GM19395 (cell line): ENCODE measurements around the gene CREB3L1.

ENCODE experiments used
- ATAC-seq: cut with Tn5 transposase; IDR thresholded peaks from one replicate; pipeline ENCODE4 v1.9.1; 2021; ENCODE audit warnings: mild to moderate bottlenecking, moderate library complexity; ENCODE audit not compliant: unreplicated experiment

The CREB3L1 gene

DNA sequence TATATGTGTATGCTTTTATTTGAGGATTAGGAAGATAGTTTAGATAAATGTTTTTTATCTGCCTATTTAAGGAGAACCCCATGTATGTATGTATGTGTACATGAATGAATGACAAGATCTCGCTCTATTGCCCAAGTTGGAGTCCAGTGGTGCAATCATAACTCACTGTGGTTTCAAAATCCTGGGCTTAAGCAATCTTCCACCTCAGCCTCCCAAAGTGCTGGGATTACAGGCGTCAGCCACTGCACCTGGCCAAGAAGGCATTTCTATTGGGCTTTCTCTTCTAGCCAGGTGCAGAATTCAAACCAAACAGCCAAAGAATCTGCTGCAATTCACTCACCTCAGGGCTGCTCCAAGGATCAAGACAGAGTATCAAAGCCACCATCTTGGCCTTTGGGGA lies 44.3 kb downstream of the CREB3L1 start:
- no peak for ATAC-seq

DNA sequence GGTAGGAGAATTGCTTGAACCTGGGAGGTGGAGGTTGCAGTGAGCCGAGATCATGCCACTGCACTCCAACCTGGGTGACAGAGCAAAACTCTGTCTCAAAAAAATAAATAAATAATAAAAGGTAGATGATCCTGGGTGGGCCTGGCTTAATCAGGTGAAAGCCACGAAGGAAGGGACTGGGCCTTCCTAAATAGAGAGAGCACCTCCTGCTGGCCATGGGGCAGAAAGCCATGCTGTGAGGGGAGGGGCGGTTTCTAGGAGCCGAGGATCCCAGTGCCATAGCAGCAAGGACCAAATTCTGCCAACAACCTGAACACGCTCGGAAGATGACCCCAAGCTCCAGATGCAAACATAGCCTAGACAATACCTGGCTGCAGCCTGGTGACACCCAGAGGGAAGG lies 45.3 kb downstream of the CREB3L1 start:
- no peak for ATAC-seq

DNA sequence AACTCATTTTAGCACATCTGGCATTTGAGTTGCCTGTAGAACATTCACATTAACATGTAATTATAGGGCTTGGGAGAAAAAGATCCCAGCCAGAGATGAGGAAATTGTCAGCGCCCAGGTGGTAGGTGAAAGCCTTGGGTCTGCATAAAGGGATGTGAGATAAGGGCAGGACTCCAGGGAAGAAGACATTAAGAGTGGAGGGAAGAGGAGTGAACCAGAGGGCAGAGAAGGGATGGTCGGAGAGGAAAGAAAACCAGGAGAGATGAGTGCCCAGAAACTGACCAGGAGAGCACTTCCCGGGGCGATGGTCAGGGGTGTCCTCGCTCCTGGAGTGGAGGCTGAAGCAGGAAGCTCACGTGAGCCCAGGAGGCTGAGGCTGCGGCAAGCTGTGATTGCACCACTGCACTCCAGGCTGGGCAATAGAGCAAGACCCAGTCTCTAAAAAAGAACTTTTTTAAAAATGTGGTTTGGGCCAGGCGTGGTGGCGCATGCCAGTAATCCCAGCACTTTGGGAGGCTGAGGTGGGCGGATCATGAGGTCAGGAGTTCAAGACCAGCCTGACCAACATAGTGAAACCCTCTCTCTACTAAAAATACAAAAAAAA lies 49.5 kb downstream of the CREB3L1 start:
- no peak for ATAC-seq

DNA sequence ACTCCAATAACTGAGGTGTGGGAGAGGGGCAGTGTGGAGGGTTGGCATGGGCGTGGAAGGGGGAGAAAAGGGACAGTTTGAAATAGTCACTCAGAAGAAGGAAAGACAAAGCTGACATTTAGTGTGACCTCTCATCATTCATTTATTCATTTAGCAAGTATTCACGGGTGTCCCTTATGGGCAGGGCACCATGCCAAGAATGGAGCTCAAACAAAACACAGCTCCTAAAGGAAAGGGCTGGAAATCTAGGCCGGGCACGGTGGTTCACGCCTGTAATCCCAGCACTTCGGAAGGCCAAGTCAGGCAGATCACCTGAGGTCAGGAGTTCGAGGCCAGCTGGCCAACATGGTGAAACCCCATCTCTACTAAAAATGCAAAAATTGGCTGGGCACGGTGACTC lies 50.4 kb downstream of the CREB3L1 start:
- no peak for ATAC-seq

DNA sequence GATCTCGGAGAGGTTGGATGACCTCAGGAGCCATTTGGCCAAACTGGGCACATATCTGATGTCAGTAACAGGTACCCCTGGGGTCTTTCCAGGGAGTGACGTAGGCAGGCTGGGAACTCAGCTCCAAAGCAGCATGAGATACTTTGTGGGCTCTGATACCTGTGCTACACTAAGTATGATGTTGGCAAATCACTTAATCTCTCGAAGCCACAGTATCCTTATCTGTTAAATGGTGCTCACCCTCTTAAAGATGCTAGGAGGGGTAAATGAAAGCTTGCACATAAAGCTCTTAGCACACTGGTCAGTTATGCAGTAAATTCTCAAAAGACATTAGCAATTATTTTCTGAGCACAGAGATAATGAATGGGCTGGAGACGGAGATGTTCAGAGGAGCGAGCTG lies 52.7 kb downstream of the CREB3L1 start:
- no peak for ATAC-seq

DNA sequence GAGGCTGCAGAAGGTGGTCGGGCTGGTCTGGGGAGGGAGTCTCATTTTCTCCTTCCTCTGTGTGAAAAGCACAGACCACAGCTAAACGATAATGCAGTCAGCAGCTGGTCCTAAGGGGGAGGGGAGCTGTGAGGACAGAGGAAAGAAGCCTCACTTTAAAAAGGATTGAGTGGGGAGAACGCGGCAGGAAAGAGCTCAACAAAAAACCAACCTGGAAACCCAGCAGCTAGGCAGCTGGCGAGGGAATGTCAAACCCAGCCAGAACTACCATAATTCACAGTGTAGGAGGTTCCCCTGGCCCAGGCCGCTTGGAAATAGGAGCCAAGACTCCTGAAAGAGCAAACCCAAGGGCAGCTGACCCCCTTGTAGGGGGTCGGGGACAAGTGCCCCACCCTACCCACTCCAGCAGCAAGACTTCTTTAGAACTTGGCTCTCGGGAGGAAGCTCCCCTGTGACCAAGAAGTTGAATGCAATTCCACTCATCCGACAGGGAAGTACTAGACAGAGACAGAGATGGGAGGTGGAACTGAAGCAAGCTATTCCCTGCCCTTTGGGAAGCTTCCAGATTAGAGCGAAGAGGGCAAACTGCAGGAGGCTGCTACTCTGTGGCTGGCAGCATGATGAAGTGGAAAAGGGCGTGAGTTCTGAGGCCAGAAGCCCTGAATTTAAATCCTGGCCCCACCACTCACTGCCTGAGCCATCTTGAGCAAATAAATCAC lies 53.3 kb downstream of the CREB3L1 start:
- ATAC-seq: no peak

DNA sequence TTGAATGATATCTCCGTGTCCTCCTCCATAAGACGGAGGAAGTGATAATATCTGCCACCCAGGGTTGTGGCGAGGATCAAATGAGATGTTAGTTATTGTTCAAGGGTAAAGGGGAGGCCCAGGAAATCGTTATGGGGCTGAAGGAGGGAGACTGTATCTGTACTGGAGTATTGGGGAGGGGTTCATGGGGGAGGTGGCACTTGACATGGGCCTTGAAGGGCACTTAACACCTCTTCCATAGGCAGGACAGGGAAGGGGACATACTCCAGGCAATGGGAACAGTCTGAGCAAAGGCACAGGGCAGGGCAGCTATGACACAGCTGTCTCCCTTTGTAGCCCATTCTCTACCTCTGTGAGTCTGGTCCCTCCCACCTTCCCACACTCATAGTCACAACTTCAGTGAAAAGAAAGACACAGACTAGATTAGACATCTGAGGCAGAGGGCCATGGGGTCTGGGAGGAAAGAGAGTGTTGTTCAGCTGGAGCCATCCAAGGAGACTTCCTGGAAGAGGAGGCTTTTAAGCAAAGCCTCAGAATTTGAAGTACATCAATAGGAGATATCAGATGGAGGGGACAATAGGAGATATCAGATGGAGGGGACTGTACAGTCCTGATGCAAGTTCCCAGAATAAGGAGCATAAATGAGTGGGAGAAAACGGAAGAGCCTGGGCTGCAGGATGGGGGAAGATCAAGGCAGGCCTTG lies 54.0 kb downstream of the CREB3L1 start:
- ATAC-seq: no peak

DNA sequence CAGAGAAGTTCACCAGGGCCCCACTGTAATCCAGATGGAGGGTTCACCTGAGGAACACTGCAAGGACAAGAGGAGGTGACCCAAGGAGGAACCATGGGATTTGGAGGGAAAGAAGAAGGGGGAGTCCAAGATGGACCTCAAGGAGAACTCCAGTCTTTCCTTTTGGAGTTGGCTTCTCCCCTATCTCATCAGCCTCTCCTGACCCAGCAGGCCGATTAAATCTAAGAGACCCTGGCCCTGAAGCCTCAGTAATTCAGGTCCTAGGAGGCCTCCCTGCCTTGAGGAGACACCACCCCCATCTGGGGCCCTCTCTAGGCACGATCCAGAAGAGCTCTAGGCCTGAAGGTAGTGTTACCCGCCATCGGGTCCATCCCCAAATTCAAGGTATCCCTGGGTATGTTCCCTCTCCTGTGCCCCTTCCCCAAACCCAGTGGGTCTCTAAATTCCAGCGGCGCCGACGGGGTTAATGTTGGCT lies 54.7 kb downstream of the CREB3L1 start:
- no peak for ATAC-seq

DNA sequence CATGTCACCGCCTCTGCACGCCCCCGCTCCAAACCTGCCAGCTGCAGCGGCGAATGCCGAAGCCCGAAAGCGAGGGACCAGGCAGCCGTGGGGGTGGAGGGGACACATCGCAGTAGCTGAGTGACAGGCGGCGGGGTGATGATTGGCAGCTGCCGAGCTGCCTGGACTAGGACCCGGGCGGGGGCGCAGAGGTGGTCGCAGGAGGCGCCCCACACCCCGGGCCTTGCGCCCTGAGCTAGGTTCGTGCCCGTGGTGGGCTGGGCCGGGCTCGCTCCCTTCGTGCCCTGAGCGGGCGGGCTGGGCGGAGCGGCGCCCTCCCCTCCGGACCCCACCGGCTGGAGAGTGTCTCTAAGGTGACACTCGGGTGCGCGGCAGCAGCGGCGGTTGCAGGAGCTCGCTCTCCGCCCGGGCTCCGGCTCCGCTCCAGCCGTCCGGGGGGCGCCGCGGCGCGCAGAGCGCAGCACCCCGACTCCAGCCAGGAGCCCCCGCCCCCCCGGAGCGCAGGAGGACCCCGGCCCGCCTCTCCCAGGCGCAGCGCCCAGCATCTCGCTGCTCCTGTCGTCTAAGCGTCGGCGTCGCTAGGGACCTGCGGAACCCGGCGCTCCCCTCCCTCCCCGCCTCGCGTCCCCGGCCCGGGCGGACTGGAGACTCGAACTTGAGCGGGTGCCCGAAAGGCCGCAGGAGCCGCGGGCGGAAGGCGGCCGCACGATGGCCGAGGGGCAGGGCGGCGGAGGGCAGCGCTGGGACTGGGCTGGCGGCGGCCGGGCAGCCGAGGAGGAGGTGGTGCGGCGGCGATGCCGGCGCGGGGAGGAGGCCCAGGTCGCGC lies 55.3 kb downstream of the CREB3L1 start:
- no peak for ATAC-seq

DNA sequence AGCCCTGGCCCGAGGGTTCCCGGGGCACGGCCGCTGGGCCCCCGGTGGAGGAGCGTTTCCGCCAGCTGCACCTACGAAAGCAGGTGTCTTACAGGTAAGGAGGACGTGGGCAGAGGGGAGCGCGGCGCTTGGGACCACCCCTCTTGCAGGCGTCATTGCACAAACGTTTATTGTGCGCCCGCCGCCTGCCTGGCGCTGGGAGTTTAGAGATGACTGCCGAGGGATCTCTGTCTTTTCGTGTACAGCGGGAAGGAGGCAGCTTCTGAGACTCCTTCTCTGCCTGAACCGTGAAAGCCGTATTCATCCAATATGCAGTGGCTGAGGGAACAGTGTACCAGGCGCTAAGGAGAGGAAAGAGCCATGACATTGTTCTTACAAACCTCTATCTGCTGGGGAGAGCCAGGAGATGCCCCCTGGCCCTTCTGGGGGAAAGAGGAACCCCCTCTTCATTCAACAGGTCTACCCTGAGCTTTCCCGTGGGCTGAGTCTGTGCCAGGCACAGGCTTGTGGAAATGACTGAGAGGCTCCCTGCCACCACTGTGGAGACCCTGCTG lies 56.0 kb downstream of the CREB3L1 start:
- no peak for ATAC-seq

DNA sequence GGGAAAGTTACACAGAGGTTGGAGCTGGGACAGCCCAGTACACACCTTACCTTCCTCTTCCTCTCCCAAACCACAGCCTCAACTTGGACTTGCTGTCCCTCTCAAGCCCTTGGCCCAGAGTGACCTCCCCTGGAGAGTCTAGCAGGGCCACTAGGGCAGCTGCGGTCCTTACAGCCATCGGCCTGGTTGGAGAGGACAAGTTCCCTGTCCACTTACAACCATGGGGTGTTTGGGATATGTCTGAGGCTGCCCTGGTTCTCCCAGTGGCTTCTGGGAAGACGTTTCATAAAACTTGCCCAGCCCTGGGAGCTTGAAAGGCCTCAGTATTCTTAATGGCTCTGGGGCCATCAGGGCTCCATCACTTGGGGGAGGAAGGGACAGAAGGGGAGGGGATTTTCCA lies 56.7 kb downstream of the CREB3L1 start:
- ATAC-seq: no peak

DNA sequence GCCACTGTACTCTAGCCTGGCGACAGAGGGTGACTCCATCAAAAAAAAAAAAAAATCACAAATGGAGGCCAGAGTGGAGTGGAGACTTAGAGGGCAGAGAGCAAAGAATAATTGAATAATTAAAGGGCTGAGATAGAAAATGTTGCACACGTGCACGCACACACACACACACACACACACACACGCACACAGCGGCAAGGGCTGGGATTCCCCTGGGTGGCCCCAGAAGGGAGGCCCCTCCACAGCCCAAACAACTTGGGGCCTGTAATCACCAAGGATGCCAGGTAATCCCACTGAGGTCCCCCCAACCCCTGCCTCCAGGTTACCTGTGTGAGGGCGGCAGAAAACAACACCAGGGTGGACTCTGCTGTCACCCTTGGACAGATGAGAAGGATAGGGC lies 57.8 kb downstream of the CREB3L1 start:
- ATAC-seq: no peak

DNA sequence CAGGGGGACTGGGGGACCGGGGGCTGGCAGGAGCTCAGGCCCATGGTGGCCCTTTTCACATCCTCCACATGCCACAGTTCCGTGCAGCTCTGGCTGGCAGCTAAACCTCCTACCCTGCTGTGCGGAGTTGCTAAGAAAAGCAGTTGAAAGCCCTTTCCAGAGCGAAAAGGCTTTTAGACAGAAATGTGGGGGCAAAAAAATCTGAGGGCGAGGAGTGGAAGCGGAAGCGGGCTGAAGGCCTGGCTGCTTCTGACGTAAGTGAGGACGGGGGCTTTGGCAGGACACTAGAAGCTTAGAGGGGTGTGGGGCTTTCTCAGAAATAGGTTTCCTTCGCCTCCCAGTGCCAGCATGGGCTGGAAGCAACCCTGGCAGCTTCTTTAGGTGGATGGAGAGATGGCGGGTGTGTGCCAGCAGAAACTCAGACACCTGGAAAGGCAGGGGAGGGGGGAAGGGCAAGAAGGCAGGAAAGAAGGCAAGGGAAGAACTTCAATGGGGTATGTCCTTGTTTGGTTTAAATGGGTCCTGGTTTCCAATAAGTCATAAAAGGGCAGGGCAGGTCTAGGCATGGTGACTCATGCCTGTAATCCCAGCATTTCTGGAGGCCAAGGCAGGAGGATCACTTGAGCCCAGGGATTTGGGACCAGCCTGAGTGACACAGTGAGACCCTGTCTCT lies 58.6 kb downstream of the CREB3L1 start:
- no peak for ATAC-seq

DNA sequence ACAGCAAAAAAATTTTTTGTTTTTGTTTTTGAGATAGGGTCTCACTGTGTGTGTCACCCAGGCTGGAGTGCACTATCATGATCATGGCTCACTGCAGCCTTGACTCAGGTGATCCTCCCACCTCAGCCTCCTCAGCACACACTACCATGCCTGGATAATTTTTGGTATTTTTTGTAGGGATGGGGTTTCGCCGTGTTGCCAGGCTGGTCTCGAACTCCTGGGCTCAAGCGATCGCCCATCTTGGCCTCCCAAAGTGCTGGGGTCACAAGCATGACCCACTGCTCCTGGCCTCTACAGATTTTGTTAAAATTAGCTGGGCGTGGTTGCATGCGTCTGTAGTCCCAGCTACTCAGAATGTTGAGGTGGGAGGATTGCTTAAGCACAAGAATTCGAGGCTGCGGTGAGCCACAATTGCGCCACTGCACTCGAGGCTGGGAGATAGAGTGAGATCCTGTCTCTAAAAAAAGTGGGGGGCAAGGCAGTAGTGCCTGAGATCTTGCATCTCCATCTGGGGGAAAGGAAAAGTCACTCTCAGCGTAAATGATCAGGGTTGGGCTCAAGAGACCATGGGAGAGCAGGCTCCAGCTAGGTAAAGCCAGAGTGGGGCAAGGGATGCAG lies 59.2 kb downstream of the CREB3L1 start:
- no peak for ATAC-seq

DNA sequence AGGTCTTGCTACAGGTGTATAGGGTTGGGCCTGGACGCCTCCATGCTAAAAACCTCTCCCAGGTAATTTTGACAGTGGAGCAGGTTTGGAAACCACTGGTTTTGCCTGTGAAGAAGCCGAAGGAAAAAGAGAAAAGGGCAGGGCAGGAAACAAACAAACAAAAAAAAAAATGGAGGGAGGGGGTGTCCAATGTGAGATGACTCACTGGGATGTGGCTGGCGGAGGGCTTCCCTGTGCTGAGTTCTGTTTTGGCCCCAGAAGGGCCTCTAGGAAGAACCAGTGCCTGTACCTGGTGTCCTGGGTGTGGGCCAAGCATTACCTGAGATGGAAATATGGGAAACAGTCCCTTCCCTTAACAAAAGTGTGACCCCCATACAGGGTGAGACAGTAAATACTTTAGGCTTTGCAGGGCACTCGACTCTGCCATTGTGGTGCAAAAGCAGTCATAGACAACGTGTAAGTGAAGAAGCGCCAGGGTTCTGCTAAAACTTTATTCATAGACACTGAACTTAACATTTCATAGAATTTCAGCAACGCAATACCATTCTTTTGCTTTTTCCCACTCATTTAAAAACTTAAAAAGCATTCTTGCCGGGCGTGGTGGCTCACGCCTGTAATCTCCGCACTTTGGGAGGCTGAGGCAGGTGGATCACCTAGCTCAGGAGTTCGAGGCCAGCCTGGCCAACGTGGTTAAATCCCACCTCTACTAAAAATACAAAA lies 60.3 kb downstream of the CREB3L1 start:
- no peak for ATAC-seq

DNA sequence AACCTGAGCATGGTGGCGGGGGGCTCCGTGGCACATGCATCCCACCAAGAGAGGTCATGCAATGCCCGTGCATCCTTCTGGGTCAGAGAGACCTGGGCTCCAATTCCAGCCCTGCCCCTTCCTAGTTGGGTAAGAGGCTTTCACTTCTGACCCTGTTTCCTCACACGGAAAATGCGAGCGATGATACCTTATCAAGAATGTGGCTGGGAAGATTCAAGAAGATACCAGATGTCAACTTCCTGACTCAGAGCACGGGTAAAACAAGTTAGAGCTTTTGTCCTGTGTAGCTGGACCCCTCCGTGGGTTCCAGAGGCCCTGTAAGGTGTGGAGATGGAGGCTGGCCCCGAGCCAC lies 61.1 kb downstream of the CREB3L1 start:
- no peak for ATAC-seq

DNA sequence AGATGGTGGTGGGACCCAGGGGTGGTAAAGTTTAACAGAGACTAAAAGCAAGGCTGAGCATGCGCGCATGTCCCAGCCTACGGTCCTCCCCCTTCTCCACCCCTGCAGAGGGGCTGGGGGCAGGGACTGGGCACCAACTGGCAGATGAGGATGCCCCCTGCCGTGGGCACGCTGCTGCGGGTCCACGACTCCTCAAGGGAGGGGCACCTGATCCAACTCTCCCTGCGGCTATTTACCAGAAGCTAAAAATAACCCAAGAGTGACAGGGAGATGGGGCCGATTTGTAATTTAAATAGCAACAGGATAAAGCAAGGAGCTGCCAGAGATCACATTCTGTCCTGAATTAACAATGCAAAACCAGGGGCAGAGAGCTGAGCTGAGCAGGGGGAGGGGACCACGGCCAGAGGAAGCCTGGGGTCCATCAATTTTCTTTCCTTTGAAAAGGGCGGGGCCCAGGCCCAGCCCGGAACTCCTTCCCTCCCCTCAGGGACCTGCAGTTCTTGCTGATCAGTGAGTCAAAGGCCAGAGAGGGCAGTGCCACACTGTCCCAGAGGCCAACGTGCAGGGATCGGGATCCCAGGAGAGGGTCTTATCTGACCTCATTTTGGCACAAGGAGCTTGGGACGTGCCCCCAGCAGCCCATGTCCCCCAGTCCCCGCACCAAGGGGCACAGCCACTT lies 61.7 kb downstream of the CREB3L1 start:
- ATAC-seq: no peak

DNA sequence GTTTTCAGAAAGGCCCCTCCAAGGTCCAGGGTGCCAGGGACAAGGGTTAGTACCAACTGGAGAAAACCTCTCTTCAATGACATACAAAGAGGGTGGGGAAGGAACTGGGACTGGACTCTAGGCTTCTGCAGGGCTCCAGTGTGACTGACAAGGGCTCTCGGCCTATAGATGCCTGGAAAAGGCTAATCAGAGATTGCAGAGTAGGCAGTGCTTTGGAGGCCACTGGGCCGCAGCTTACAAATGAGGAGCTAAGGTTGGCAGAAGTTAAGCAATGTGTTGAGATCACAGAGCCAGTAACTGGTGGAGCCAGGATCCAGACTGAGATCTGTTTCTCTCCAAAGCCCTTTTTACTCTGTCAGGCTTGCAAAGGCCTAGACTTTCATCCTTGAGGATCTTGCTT lies 62.4 kb downstream of the CREB3L1 start:
- no peak for ATAC-seq

DNA sequence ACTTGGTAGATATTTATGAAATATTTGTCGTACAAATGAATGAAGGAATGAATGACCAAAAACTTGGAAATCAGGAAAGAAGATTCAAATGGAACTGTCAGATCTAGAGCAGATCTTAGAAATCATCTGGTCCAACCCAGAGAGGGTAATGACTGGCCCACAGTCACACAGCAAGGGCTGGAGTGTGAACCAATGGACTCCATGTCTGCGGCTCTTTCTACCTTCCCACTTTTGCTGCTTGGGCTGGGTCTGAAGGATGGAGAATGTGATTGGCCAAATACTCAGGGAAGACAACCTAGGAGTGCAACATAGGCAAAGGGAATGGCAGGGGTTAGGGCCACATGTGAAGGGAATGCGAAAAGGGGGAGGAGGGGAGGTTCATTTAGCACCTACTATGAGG lies 64.0 kb downstream of the CREB3L1 start:
- no peak for ATAC-seq
